Measurements from ENCODE around the gene C14orf132.

DNA sequence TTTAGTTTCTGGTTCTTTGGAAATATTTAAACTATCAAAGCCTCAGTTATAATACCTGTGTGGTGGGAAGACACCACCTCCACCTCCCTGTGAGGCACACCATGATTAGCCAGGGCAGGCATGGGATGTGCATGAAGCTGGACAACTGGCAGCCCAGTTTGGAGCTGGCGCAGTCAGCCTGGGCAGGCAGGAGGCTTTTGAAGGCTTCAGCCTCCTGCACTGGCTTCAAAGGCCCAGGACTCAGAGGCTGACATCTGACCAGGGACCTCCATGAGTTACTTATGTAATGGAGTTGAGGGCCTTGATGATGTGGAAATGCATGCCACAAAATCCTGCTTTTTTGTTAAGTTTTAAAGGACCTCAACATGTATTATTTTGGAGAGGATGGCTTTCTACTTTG lies 30.3 kb downstream of the C14orf132 start:
- no peak for TF ChIP-seq EZH2phosphoT487 (IDR thresholded peaks at IDR 0.05; ENCODE audit: borderline replicate concordance)
- TF ChIP-seq, protein P1, sequence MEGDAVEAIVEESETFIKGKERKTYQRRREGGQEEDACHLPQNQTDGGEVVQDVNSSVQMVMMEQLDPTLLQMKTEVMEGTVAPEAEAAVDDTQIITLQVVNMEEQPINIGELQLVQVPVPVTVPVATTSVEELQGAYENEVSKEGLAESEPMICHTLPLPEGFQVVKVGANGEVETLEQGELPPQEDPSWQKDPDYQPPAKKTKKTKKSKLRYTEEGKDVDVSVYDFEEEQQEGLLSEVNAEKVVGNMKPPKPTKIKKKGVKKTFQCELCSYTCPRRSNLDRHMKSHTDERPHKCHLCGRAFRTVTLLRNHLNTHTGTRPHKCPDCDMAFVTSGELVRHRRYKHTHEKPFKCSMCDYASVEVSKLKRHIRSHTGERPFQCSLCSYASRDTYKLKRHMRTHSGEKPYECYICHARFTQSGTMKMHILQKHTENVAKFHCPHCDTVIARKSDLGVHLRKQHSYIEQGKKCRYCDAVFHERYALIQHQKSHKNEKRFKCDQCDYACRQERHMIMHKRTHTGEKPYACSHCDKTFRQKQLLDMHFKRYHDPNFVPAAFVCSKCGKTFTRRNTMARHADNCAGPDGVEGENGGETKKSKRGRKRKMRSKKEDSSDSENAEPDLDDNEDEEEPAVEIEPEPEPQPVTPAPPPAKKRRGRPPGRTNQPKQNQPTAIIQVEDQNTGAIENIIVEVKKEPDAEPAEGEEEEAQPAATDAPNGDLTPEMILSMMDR (conservative IDR thresholded peaks at IDR 0.05; ENCODE audit: low read length) = no peak
